ENCODE results near the gene MAPK10. TPM values are rescaled to one million over a fixed set of nuclear protein-coding genes. Genes with fewer than 3 reads are reported as not detected.

MAPK10 gene
- total and polyA plus RNA-seq, 9 of the 15 experiments (the other 6 are each of a cell fraction or from before 2014, with no cell fraction given), result 0.10 to 0.53 (median 0.18) TPM; not detected in 4

GRCh38 chr4:85955620-85956292, 404.1 kb downstream of the MAPK10 start (continued):
- TF ChIP-seq PRDM10 (IDR thresholded peaks at IDR 0.05; ENCODE audit: partially characterized antibody), result no peak
- peak; percentile 71 for TF ChIP-seq TCF3 (CRISPR knock-in tag; IDR thresholded peaks at IDR 0.05)
- no peak for TF ChIP-seq NR2F6 (CRISPR knock-in tag; IDR thresholded peaks at IDR 0.05)
- no peak for TF ChIP-seq TEAD2 (tag; IDR thresholded peaks at IDR 0.05)
- TF ChIP-seq NCOR1 (IDR thresholded peaks at IDR 0.05), result peak; percentile 18; the same call in 1 of the 2 replicates
- no peak for TF ChIP-seq HNRNPH1 (optimal IDR thresholded peaks at IDR 0.05; ENCODE audit: low read depth, low read length)
- TF ChIP-seq ARID1B (IDR thresholded peaks at IDR 0.05), result peak; percentile 60
- TF ChIP-seq ZC3H11A (IDR thresholded peaks at IDR 0.05; ENCODE audit: low read depth, low read length), result no peak
- TF ChIP-seq KLF1 (tag; IDR thresholded peaks at IDR 0.05), result no peak
- TF ChIP-seq SMARCC2 (IDR thresholded peaks at IDR 0.05; ENCODE audit: low read depth), result no peak
- TF ChIP-seq ADNP (tag; IDR thresholded peaks at IDR 0.05), result no peak
- TF ChIP-seq REST (IDR thresholded peaks at IDR 0.05; ENCODE audit: borderline replicate concordance), result no peak
- TF ChIP-seq REST (CRISPR knock-in tag; IDR thresholded peaks at IDR 0.05; ENCODE audit: low read depth), result no peak
- no peak for TF ChIP-seq CCNT2 (IDR thresholded peaks at IDR 0.05; ENCODE audit: borderline replicate concordance, extremely low read depth, insufficient read length, low read depth, low read length)
- no peak for TF ChIP-seq NCOA1 (IDR thresholded peaks at IDR 0.05; ENCODE audit: low read depth)
- TF ChIP-seq DDX20 (tag; IDR thresholded peaks at IDR 0.05; ENCODE audit: low read depth), result no peak
